ENCODE measurements around the gene TCTA. TPM values are rescaled to one million over a fixed set of nuclear protein-coding genes. Genes with fewer than 3 reads are reported as not detected.

The TCTA gene
- total RNA-seq, 4 donors from 2014 or later: 10.9 to 17.8 (median 16.0) TPM

DNA sequence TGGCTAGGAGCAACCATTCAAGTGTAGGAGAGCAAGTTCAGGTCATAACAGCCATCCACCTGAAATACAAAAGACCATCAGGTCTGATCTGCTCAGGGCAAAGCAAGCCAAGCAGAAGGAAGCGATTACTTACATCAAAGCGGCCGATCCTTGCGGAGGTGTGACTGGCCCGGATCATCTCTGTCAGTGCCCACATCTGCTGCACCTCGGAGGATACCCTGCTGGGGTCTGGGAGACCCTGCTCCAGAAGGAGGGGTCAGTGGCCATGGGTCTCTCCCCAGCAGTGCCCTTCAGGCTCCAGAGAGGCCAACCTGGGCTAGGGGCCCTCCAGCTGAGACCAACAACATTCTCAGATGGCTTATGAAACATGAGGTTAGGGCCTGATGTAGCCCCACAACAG, 12.6 kb downstream of the TCTA start:
- TF ChIP-seq, protein P1, sequence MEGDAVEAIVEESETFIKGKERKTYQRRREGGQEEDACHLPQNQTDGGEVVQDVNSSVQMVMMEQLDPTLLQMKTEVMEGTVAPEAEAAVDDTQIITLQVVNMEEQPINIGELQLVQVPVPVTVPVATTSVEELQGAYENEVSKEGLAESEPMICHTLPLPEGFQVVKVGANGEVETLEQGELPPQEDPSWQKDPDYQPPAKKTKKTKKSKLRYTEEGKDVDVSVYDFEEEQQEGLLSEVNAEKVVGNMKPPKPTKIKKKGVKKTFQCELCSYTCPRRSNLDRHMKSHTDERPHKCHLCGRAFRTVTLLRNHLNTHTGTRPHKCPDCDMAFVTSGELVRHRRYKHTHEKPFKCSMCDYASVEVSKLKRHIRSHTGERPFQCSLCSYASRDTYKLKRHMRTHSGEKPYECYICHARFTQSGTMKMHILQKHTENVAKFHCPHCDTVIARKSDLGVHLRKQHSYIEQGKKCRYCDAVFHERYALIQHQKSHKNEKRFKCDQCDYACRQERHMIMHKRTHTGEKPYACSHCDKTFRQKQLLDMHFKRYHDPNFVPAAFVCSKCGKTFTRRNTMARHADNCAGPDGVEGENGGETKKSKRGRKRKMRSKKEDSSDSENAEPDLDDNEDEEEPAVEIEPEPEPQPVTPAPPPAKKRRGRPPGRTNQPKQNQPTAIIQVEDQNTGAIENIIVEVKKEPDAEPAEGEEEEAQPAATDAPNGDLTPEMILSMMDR (IDR thresholded peaks at IDR 0.05): no peak
- TF ChIP-seq POLR2A (IDR thresholded peaks at IDR 0.05): no peak
- Histone ChIP-seq H3K27ac (no peak overlapping the region), H3K9me3 (no peaks in the 10 kb centered on the region), H3K27me3 (no peaks in the 10 kb centered on the region), H3K4me1 (peaks cover 11 to 49% (median 30%) of the 10 kb centered on the region in 3 donors), H3K36me3 (peaks cover 0 to 27% (median 9%) of the 10 kb centered on the region in 3 donors), H3K4me3 (no peak overlapping the region)
- DNase-seq: no peak
- intact Hi-C loops (cut with DNase I): no loop called here
- WGBS, 2 donors: 87 to 90% methylated on average over 2 to 5 of the region's 6 CpGs

DNA sequence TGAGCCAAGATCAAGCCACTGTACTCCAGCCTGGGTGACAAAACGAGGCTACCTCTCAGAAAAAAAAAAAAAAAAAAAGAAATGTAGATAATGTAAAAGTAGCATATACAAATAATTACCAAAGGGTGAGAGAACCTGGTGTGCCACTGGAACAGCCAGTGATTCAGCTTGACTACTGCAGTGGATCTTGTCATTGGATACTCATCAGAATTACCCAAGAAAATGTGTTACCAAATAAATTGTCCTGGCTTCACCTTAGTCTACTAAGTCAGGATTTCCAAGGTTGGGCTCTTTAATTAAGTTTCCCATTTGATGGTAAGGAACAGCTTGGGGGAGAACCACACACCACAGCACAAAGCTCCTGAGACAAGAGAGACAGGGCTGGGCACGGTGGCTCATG, 15.4 kb downstream of the TCTA start:
- H3K36me3 ChIP-seq: peaks cover 0 to 27% (median 9%) of the 10 kb centered on the region in 3 donors
- no peaks in the 10 kb centered on the region for H3K9me3 ChIP-seq
- 66 to 86% methylated on average over 2 of the region's 2 CpGs for WGBS, 2 donors
- H3K4me3 ChIP-seq: no peak overlapping the region
- no peak overlapping the region for H3K27ac ChIP-seq
- peaks cover 0 to 24% (median 8%) of the 10 kb centered on the region in 3 donors for H3K4me1 ChIP-seq
- no peak for DNase-seq
- no peak for TF ChIP-seq POLR2A (IDR thresholded peaks at IDR 0.05)
- TF ChIP-seq, protein P1 (IDR thresholded peaks at IDR 0.05): no peak
- intact Hi-C loops (cut with DNase I): no loop called here
- H3K27me3 ChIP-seq: no peaks in the 10 kb centered on the region

DNA sequence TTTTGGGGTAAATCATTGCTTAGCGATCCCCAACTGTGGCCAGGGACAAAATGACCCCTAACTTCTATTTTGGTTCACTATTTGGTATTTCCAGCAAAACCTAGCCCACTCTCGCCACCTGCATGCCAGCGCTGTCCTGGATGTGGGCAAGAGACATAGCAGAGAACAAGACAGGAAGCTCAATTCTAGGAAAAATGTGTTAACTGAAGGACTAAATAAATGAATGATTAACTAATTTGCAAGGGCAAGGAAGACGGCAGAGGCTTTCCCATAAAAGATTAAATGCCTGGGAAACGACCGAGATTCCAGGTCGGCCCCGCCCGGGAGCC, 16.5 kb downstream of the TCTA start:
- Histone ChIP-seq H3K4me1 (peaks cover 0 to 23% (median 8%) of the 10 kb centered on the region in 3 donors), H3K9me3 (no peaks in the 10 kb centered on the region), H3K27ac (peak overlapping the region; percentile 86 to 96 (median 93)), H3K4me3 (peak overlapping the region; percentile 39 to 81 (median 76)), H3K36me3 (peaks cover 0 to 26% (median 9%) of the 10 kb centered on the region in 3 donors), H3K27me3 (no peaks in the 10 kb centered on the region)
- no peak for DNase-seq
- WGBS, 2 donors: 3 to 11% methylated on average over 7 to 9 of the region's 9 CpGs
- intact Hi-C loops (cut with DNase I): no loop called here
- no peak for TF ChIP-seq POLR2A (IDR thresholded peaks at IDR 0.05)
- TF ChIP-seq, protein P1 (IDR thresholded peaks at IDR 0.05): peak in 1 of 6 experiments; percentile 11

DNA sequence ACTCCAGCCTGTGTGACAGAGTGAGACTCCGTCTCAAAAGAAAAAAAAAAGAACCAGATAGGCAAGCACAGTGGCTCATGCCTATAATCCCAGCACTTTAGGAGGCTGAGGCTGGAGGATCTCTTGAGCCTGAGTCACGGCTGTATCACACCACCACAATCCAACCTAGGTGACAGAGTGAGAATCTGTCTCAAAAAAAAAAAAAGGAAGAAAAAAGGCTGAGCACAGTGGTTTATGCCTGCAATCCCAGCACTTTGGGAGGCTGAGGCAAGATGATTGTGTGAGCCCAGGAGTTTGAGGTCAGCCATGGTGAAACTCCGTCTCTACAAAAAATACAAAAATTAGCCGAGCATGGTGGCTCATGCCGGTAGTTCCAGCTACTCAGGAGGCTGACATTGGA, 22.5 kb downstream of the TCTA start:
- H3K4me1 ChIP-seq: peaks cover 0 to 4% (median 0%) of the 10 kb centered on the region in 3 donors
- DNase-seq: no peak
- H3K27ac ChIP-seq: no peak overlapping the region
- H3K4me3 ChIP-seq: no peak overlapping the region
- 83 to 96% methylated on average over 3 to 5 of the region's 5 CpGs for WGBS, 2 donors
- H3K9me3 ChIP-seq: no peaks in the 10 kb centered on the region
- TF ChIP-seq POLR2A (IDR thresholded peaks at IDR 0.05): no peak
- TF ChIP-seq, protein P1 (IDR thresholded peaks at IDR 0.05): no peak
- H3K36me3 ChIP-seq: no peaks in the 10 kb centered on the region
- no peaks in the 10 kb centered on the region for H3K27me3 ChIP-seq
- intact Hi-C loops (cut with DNase I): no loop called here

DNA sequence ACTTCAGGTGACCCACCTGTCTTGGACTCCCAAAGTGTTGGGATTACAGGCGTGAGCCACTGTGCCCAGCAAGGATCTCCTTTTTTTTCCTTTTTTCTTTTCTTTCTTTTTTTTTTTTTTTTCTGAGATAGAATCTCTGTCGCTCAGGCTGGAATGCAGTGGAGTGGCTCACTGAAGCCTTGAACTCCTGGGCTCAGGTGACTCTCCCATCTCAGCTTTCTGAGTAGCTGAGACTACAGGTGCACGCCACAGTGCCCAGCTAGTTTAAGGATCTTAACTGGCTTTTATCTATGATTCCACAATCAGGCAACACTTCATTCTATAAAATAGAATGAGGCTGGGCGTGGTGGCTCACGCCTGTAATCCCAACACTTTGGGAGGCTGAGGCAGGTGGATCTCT, 33.2 kb downstream of the TCTA start:
- DNase-seq: no peak
- Histone ChIP-seq H3K9me3 (no peaks in the 10 kb centered on the region), H3K4me1 (peaks cover 7 to 19% (median 8%) of the 10 kb centered on the region in 3 donors), H3K4me3 (no peak overlapping the region), H3K27me3 (no peaks in the 10 kb centered on the region), H3K36me3 (no peaks in the 10 kb centered on the region), H3K27ac (no peak overlapping the region)
- no peak for TF ChIP-seq POLR2A (IDR thresholded peaks at IDR 0.05)
- TF ChIP-seq, protein P1 (IDR thresholded peaks at IDR 0.05): no peak
- WGBS, 2 donors: 71 to 97% methylated on average over 1 to 5 of the region's 5 CpGs
- intact Hi-C loops (cut with DNase I): loop anchor here (10.0 kb wide), 2 partner anchors 111 to 281 kb away; partner anchors contain the start of gene CCDC71

All from esophagus squamous epithelium (tissue), 5 donors.